Anterior cingulate cortex (tissue), 58 donors: ENCODE measurements around the gene ELOVL1.
A peak's percentile ranks its signal among the peaks of the same experiment; 100 is the strongest.

Source experiments
- DNase-seq, 58 donors: peaks; one replicate each; lab custom pipeline; 2025; lab: John Stamatoyannopoulos, UW

ELOVL1 gene

DNA sequence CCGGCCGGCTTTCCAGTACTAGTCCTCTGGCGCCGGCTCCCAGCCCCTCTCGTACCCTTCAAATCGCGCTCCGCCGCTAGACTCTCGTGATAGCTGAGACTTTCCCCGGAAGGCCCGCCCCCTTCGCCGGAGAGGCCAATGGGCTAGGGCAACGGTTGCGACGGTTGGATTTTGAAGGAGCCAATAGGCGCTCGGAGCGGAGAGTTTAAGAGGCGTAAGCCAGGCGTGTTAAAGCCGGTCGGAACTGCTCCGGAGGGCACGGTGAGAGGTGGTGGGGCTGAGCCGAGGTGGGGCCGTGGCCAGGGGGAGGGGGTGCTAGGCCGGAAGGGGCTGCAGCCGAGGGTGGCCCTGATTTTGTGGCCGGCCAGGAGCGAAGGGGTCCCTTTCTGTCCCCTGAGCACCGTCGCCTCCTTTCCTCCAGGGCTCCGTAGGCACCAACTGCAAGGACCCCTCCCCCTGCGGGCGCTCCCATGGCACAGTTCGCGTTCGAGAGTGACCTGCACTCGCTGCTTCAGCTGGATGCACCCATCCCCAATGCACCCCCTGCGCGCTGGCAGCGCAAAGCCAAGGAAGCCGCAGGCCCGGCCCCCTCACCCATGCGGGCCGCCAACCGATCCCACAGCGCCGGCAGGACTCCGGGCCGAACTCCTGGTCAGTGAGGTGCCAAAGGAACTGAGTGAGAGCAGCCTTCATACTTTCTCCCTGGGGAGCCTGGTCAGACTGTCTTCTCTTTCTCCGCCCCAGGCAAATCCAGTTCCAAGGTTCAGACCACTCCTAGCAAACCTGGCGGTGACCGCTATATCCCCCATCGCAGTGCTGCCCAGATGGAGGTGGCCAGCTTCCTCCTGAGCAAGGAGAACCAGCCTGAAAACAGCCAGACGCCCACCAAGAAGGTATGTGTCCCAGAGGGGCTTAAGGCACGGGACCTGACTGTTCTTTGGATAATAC is 8.8 kb downstream of the ELOVL1 start, which contains the start of gene CDC20:
Gene CDC20, plus strand, starts transcription at position 236 of the 948 bp plus-strand sequence. Its CDS starts 235 bp downstream, at position 471.
- DNase-seq, result peak; percentile 55 to 98 (median 94)

DNA sequence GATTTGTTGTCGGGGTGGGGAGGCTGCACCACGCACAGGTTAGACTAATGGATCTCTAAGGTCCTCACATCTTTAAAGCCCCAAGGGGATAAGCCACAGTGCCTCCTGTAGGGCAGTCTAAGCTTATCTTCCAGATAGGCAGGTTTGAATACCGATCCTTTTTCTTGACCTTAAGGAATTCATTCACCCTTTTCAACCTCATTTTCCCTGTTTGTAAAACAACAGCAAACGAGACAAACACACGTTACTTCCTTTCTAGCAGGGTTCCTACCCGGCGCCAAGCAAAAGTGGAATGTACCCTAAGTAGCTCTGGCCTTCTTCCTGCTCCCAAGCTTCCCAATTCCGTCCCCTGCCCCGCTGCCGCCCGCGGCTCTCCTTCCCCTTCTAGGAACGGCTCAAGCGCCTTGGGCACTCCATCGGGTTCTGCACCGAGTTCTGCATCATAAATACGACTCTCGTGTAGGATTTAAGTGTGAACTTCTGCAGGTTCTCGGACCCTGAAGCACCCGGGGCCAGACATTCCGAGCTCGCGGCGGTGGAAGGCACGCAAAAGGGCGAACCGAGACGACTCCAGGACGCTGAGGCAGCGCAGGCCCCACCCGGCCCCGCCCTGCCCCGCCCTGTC is 9.6 kb downstream of the ELOVL1 start:
- DNase-seq, result peak in 2 of 58 donors; percentile 29 to 67

DNA sequence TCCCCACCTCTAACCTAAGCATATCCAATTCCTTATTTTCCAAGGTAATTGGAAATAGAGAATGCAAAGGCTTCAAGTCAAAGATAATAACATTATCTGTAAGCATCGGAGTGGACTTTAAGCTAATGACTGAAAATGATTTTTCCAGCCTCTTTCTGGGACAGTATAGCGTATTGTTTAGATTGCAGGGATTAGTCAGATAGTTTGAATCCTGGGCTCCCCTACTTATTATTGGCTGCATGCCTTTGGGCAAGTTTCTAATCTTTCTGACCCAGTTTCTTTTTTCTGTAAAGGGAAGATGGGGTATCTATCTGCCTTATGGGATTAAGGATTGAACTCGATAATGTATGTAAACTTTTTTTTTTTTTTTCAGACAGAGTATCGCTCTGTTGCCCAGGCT is 10.6 kb downstream of the ELOVL1 start:
- no peak for DNase-seq

DNA sequence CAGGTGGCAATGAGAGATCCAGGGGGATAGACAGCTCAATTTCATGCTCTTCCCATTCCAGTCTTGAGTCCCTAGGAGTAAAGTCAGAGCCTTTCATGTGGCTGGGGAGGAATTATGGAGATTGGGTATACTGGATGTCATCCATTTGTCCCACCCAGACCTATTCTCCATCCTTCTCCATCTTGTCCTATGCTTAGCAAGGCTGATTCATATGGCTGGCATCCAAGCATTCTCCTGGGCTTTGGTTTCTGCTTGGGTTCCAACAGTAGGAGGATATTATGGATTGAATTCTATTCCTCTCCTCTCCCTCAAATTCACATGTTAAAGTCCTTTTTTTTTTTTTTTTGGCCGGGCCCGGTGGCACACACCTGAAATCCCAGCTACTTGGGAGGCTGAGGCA is 12.9 kb downstream of the ELOVL1 start:
- peak in 1 of 58 donors; percentile 2 for DNase-seq

DNA sequence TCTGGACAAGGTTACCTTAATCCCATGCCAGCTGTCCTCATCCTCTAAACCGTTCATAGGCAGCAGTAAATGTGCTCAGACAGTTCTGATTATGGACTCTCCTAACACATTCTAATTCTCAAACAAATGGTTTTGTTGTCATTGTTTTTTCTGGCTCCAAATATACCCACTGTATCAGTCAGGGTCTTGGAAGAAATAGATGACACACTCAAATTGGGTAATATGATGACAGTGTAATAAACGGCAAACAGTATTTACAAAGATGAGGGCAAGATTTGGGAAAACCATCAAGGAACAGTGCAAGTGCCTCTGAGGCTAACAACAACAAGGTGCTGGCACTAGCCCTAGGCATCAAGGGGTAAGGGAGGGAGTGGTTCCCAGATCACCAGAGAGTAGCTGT is 13.3 kb downstream of the ELOVL1 start:
- no peak for DNase-seq

- DNase-seq, result no peak
Measured at GRCh38 chr1:43352881-43353280, 14.9 kb downstream of the ELOVL1 start.

GRCh38 chr1:43352351-43352705 is 15.5 kb downstream of the ELOVL1 start:
- no peak for DNase-seq

- no peak for DNase-seq
Measured at GRCh38 chr1:43351421-43352350, 16.1 kb downstream of the ELOVL1 start.

- no peak for DNase-seq
Measured at GRCh38 chr1:43350976-43351375, 16.8 kb downstream of the ELOVL1 start.

GRCh38 chr1:43349594-43350306 is 18.1 kb downstream of the ELOVL1 start:
- peak in 11 of 58 donors; percentile 4 to 41 (median 28) for DNase-seq

- peak in 47 of 58 donors; percentile 16 to 77 (median 48) for DNase-seq
Measured at GRCh38 chr1:43348809-43349593, 18.8 kb downstream of the ELOVL1 start.

GRCh38 chr1:43348343-43348808 is 19.4 kb downstream of the ELOVL1 start:
- DNase-seq, result peak in 10 of 58 donors; percentile 21 to 77 (median 50)

DNA sequence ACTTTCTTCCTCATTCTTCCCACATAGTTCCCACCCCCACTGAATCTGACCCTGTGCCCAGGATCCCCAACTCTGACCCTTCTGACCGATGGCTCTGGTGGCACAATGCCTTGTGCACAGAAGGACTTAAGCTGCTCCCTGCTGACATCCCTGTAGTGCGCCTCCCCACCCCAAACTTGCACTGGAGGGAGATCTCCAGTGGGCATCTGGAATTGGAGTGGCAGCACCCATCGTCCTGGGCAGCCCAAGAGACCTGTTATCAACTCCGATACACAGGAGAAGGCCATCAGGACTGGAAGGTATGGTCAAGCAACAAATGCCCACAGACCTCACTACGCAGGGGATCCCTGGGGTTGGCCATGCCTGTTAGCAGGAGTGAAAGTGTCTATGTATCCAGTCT is 21.2 kb downstream of the ELOVL1 start:
- no peak for DNase-seq

DNA sequence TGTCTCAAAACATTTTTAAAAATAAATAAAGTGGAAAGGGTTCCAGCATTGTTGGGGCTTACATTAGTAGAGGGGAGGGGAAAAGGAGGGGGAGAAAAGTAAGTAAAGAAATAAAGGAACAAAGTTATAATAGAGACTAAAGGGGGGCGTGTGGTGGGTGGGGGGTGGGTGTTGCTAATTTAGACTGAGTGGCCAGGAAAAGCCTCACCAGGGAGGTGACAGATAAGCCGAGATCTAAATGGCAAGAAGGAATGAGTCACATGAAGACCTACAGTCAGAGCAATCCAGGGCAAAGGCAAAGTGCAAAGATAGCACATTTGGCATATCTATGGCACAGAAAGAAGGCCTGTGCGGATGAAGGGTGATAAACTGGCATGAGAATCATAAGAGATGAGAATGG is 22.7 kb downstream of the ELOVL1 start:
- no peak for DNase-seq

GRCh38 chr1:43344267-43344850 is 23.5 kb downstream of the ELOVL1 start:
- no peak for DNase-seq

DNA sequence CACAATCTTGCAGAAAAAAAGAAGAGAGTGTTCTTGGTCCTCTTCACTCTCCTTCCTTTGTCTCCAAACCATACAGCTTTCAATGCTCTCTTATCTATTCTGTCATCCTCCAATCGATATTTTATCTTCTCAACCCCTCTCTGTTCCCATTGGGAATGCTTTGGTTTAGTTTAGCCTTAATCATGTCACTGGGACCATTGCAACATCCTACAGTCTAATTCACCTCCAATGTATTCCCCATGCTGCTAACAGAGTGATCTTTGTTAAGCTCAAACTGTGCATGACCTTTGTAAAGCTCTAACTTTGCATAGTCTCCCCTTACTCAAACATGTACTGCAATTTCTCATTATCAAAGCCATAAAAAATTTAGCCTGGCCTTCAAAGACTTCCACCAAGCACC is 27.3 kb downstream of the ELOVL1 start:
- no peak for DNase-seq

GRCh38 chr1:43339584-43340232 is 28.1 kb downstream of the ELOVL1 start:
- DNase-seq, result no peak

DNA sequence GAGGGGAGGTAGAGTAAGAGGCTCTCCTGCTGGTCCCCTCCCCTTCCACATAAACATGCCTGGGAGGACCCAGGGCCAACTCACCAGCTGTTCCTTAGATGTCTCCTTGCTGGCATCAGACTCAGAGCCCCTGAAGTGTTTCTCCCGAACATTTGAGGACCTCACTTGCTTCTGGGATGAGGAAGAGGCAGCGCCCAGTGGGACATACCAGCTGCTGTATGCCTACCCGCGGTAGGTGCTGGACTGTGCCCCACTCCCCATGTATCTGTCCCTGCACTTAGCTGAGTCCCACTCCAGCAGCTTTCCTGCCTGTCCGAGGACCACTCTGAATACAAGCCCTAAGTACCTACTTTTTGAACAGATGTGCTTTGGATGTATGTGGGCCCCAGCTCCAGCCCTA is 29.8 kb downstream of the ELOVL1 start:
- no peak for DNase-seq
